ENCODE measurements around the gene SLC6A11. TPM values are rescaled to one million over a fixed set of nuclear protein-coding genes. Genes with fewer than 3 reads are reported as not detected.

Gene SLC6A11
- total and polyA plus RNA-seq, 9 of the 15 experiments (the other 6 are each of a cell fraction or from before 2014, with no cell fraction given): 0.04 TPM; not detected in 8

DNA sequence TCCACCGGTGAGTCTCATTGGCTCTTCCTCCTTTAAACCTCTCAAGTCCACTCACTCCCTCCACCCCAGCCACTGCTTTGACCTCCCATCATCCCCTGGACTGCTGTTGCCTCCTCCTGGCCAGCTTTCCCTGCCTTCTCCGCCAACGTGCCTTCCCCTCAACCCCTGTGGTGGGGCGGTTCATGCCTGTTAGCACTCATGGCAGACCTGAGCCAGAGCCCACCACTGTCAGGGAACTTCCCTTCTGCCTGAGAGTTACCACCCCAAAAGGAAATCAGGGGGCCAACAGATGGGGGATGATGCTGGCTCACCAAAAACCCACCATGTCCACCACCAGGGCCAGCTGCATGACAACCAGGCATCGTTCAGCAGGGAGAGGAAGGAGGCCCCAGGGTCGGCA lies 132.3 kb downstream of the SLC6A11 start:
- H3K27ac ChIP-seq (ENCODE audit: extremely low read depth, low read depth, low read length): no peak overlapping the region
- ATAC-seq (no peak), DNase-seq (ENCODE audit: extremely low read depth in 1 of 4, low spot score in 3 of 4) (no peak), FAIRE-seq (no peak)
- ChIA-PET POLR2A (no interaction called here), CTCF (ENCODE audit: low intra/inter-chr PET ratio) (no interaction called here)
- in situ Hi-C loops (cut with MboI) (loop anchor here (5.0 kb wide), 1 partner anchor 709 kb away; no protein-coding TSS in a partner anchor), intact Hi-C loops (cut with micrococcal nuclease) (loop anchor here (5.0 kb wide), 1 partner anchor 704 kb away; no protein-coding TSS in a partner anchor)
- H3K4me1 ChIP-seq (replicated peaks in 1 of 2; ENCODE audit: control insufficient read depth in 2 of 2, insufficient read depth in 2 of 2, low read length in 2 of 2): no peaks in the 10 kb centered on the region; a peak in 1 of 5 replicates
- no peak overlapping the region for H3K9ac ChIP-seq (ENCODE audit: insufficient read depth in 1 of 2, low read depth in 2 of 2, low read length in 2 of 2)
- TF ChIP-seq HNRNPUL1 (IDR thresholded peaks at IDR 0.05; ENCODE audit: low read length) (no peak), RBFOX2 (IDR thresholded peaks at IDR 0.05; ENCODE audit: low read depth, low read length) (no peak), HDAC3 (IDR thresholded peaks at IDR 0.05; ENCODE audit: borderline replicate concordance, partially characterized antibody) (no peak), CBX5 (IDR thresholded peaks at IDR 0.05; ENCODE audit: borderline replicate concordance, low read depth) (no peak), SRSF1 (IDR thresholded peaks at IDR 0.05; ENCODE audit: low read depth, low read length) (no peak), HEY1 (CRISPR knock-in tag; IDR thresholded peaks at IDR 0.05; ENCODE audit: borderline replicate concordance) (no peak), PHB (CRISPR knock-in tag; IDR thresholded peaks at IDR 0.05) (no peak)
- TF ChIP-seq, protein P1, sequence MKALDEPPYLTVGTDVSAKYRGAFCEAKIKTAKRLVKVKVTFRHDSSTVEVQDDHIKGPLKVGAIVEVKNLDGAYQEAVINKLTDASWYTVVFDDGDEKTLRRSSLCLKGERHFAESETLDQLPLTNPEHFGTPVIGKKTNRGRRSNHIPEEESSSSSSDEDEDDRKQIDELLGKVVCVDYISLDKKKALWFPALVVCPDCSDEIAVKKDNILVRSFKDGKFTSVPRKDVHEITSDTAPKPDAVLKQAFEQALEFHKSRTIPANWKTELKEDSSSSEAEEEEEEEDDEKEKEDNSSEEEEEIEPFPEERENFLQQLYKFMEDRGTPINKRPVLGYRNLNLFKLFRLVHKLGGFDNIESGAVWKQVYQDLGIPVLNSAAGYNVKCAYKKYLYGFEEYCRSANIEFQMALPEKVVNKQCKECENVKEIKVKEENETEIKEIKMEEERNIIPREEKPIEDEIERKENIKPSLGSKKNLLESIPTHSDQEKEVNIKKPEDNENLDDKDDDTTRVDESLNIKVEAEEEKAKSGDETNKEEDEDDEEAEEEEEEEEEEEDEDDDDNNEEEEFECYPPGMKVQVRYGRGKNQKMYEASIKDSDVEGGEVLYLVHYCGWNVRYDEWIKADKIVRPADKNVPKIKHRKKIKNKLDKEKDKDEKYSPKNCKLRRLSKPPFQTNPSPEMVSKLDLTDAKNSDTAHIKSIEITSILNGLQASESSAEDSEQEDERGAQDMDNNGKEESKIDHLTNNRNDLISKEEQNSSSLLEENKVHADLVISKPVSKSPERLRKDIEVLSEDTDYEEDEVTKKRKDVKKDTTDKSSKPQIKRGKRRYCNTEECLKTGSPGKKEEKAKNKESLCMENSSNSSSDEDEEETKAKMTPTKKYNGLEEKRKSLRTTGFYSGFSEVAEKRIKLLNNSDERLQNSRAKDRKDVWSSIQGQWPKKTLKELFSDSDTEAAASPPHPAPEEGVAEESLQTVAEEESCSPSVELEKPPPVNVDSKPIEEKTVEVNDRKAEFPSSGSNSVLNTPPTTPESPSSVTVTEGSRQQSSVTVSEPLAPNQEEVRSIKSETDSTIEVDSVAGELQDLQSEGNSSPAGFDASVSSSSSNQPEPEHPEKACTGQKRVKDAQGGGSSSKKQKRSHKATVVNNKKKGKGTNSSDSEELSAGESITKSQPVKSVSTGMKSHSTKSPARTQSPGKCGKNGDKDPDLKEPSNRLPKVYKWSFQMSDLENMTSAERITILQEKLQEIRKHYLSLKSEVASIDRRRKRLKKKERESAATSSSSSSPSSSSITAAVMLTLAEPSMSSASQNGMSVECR (CRISPR knock-in tag; IDR thresholded peaks at IDR 0.05): no peak
- TF ChIP-seq, protein P2, sequence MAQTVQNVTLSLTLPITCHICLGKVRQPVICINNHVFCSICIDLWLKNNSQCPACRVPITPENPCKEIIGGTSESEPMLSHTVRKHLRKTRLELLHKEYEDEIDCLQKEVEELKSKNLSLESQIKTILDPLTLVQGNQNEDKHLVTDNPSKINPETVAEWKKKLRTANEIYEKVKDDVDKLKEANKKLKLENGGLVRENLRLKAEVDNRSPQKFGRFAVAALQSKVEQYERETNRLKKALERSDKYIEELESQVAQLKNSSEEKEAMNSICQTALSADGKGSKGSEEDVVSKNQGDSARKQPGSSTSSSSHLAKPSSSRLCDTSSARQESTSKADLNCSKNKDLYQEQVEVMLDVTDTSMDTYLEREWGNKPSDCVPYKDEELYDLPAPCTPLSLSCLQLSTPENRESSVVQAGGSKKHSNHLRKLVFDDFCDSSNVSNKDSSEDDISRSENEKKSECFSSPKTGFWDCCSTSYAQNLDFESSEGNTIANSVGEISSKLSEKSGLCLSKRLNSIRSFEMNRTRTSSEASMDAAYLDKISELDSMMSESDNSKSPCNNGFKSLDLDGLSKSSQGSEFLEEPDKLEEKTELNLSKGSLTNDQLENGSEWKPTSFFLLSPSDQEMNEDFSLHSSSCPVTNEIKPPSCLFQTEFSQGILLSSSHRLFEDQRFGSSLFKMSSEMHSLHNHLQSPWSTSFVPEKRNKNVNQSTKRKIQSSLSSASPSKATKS (CRISPR knock-in tag; IDR thresholded peaks at IDR 0.05): no peak
- H2AFZ ChIP-seq (ENCODE audit: low read depth, low read length): no peak overlapping the region
- no peak overlapping the region for H3K4me3 ChIP-seq
- no peaks in the 10 kb centered on the region for H3K79me2 ChIP-seq (ENCODE audit: control insufficient read depth, insufficient read depth, low read length)
- WGBS (ENCODE audit: insufficient coverage, low coverage, missing lambda C conversion rate): 2% methylated on average over 6 of the region's 6 CpGs
- no TSS peak for BruUV-seq (replicated peaks)
- H3K9me3 ChIP-seq (replicated peaks; ENCODE audit: control insufficient read depth, insufficient read depth, low read depth, low read length): no peaks in the 10 kb centered on the region
- peaks cover 0 to 26% of the 10 kb centered on the region in 2 experiments; a peak in 2 of 5 replicates for H3K27me3 ChIP-seq (ENCODE audit: control insufficient read depth in 2 of 2, insufficient read depth in 2 of 2, low read length in 2 of 2)
- peaks cover 14% of the 10 kb centered on the region; the same call in 1 of the 2 replicates for H4K20me1 ChIP-seq (replicated peaks; ENCODE audit: control insufficient read depth, insufficient read depth, low read length)
- no peaks in the 10 kb centered on the region for H3K9me1 ChIP-seq (ENCODE audit: control insufficient read depth, insufficient read depth, low read length)
- no peak overlapping the region for H3K4me2 ChIP-seq (ENCODE audit: insufficient read depth, low read length)
- H3K36me3 ChIP-seq (ENCODE audit: control insufficient read depth, insufficient read depth, low read length): no peaks in the 10 kb centered on the region

All from K562 (cell line).